Adrenal gland (tissue), 5 donors: ENCODE measurements around the gene MUC2.

Experiments used
- POLR2A ChIP-seq, 2 donors: fragments of 450-650 bp; IDR thresholded peaks; one replicate each; pipeline ENCODE4 v1.6.1; 2017; ENCODE audit warnings: antibody characterized with exemption in 2 of 2, mild to moderate bottlenecking in 2 of 2, moderate library complexity in 1 of 2
- TF ChIP-seq, protein P1 (sequence below), 6 experiments: fragments of 450-650 bp in 4 of 6; fragments of 200-600 bp in 2 of 6; sonication (generic) in 1 of 6; IDR thresholded peaks; 1 replicate in 5 of 6; 2 replicates in 1 of 6; pipeline versions ENCODE4 v1.5.1 to v1.8.0; 2016 to 2021; ENCODE audit warnings: antibody characterized with exemption in 6 of 6, mild to moderate bottlenecking in 2 of 6, moderate library complexity in 1 of 6
- donor health status: DM: no; HTN: no; CAD: no.

DNA sequence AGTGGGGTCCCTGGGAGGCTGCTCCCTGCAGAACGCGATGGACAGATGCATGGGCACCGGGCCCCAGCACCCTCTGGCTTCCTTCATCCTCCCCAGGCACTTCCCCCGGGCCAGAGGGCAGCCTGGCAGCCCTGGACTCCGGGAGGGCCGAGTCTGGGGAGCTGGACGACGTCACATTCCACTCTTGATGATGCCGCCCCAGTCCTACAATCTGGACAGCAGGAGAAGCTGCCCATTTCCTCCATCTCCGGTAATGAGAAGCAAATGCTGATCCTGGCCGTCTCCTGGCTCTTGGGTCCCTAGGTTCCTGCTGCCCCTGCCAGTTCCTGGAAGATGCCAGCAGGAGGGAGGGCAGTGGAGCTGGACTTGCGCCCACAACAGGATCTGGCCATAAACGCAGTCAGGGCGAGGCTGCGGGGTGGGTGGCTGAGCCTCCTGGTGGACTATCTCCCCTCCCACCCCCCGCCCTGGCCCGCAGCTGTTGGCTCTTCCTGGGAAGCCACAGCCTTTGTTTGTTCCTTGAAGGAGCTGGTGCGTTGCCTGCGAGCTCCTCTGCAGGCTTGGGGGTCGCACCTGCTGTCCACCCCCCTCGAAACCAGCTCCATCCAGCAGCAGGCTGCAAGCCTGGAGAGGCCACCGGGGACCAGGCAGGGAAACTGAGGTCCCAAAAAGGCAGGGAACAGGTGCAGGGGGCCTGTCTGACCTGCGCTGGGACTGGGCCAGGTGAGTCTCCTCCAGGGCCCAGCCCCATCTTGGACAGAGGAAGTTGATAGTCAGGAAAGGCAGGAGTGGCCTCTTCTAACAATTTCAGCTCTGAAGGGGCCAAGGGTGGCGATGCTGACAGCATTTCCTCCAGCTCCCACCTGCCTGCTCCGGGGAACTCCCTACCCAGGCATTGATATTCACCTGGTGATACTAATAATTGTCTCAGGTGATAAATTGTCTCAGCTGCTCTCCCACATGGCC is 20.2 kb upstream of the MUC2 start:
- TF ChIP-seq, protein P1, sequence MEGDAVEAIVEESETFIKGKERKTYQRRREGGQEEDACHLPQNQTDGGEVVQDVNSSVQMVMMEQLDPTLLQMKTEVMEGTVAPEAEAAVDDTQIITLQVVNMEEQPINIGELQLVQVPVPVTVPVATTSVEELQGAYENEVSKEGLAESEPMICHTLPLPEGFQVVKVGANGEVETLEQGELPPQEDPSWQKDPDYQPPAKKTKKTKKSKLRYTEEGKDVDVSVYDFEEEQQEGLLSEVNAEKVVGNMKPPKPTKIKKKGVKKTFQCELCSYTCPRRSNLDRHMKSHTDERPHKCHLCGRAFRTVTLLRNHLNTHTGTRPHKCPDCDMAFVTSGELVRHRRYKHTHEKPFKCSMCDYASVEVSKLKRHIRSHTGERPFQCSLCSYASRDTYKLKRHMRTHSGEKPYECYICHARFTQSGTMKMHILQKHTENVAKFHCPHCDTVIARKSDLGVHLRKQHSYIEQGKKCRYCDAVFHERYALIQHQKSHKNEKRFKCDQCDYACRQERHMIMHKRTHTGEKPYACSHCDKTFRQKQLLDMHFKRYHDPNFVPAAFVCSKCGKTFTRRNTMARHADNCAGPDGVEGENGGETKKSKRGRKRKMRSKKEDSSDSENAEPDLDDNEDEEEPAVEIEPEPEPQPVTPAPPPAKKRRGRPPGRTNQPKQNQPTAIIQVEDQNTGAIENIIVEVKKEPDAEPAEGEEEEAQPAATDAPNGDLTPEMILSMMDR (IDR thresholded peaks at IDR 0.05), result no peak
- no peak for TF ChIP-seq POLR2A (IDR thresholded peaks at IDR 0.05)
